Liver (tissue), 3 donors: Measurements from ENCODE around the gene USP6NL.

Experiments
- FOXA1 ChIP-seq: IDR thresholded peaks from 2 replicates; pipeline ENCODE4 v1.6.1; 2016; ENCODE audit warnings: antibody characterized with exemption
- GABPA ChIP-seq, 2 donors: IDR thresholded peaks in 1 of 2; conservative IDR thresholded peaks in 1 of 2; 2 replicates each; pipeline ENCODE4 v1.6.1; 2016; ENCODE audit warnings: antibody characterized with exemption in 2 of 2, mild to moderate bottlenecking in 1 of 2, moderate library complexity in 1 of 2
- JUND ChIP-seq, 2 donors: IDR thresholded peaks; 2 replicates each; pipeline ENCODE4 v1.6.1; 2016; ENCODE audit warnings: antibody characterized with exemption in 2 of 2
- RXRA ChIP-seq, 2 donors: IDR thresholded peaks; 2 replicates each; pipeline ENCODE4 v1.6.1; 2017 to 2018; ENCODE audit warnings: antibody characterized with exemption in 2 of 2, mild to moderate bottlenecking in 1 of 2
- SP1 ChIP-seq: IDR thresholded peaks from 2 replicates; pipeline ENCODE4 v1.6.1; 2018; ENCODE audit warnings: antibody characterized with exemption, mild to moderate bottlenecking
- TAF1 ChIP-seq: conservative IDR thresholded peaks from 2 replicates; pipeline ENCODE4 v1.6.1; 2016; ENCODE audit warnings: antibody characterized with exemption, mild to moderate bottlenecking
- YY1 ChIP-seq: IDR thresholded peaks from 2 replicates; pipeline ENCODE4 v1.6.1; 2016; ENCODE audit warnings: antibody characterized with exemption, mild to moderate bottlenecking
- TF ChIP-seq, protein P1 (sequence below): fragments of 150-350 bp; IDR thresholded peaks from 2 replicates; pipeline ENCODE4 v1.5.1; 2017; ENCODE audit warnings: improper control_type of control experiment, low read depth, low read length; ENCODE audit not compliant: missing input control
- TF ChIP-seq, protein P2 (sequence below): IDR thresholded peaks from 2 replicates; pipeline ENCODE4 v1.6.1; 2016; ENCODE audit warnings: antibody characterized with exemption
- TF ChIP-seq, protein P3 (sequence below): IDR thresholded peaks from 2 replicates; pipeline ENCODE4 v1.6.1; 2016; ENCODE audit warnings: antibody characterized with exemption, mild to moderate bottlenecking
- TF ChIP-seq, protein P4 (sequence below): IDR thresholded peaks from 2 replicates; pipeline ENCODE4 v1.6.1; 2016; ENCODE audit warnings: antibody characterized with exemption
- TF ChIP-seq, protein P5 (sequence below): IDR thresholded peaks from 2 replicates; pipeline ENCODE4 v1.6.1; 2016; ENCODE audit warnings: antibody characterized with exemption
- donor health status: healthy.
- donor health status: healthy.

DNA sequence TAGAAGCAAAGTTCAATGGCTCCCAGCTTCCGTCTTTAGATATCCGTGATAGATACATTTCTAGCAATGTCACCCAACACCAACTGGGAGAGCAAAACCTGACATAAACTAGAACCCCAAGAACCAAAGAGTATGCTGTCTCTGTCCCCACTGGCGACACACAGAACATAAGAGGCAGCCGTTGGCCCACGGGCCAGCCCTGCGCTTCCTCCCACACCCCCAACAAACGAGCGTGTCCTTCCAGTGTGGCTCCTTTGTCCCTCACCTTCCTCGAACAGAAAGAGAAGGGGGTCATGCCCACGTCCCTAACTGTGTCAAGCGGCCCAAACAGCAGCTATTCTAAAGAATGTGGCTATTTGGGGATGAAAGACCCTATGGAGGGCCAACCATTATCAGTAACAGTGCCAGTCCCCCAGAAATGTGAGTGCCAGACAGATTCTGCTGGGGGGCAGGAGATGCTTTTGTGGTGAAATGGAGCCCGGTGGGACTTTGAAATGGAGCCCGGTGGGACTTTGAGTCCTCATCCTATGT, 171.9 kb downstream of the USP6NL start:
- TF ChIP-seq TAF1, result no peak
- TF ChIP-seq, protein P1, sequence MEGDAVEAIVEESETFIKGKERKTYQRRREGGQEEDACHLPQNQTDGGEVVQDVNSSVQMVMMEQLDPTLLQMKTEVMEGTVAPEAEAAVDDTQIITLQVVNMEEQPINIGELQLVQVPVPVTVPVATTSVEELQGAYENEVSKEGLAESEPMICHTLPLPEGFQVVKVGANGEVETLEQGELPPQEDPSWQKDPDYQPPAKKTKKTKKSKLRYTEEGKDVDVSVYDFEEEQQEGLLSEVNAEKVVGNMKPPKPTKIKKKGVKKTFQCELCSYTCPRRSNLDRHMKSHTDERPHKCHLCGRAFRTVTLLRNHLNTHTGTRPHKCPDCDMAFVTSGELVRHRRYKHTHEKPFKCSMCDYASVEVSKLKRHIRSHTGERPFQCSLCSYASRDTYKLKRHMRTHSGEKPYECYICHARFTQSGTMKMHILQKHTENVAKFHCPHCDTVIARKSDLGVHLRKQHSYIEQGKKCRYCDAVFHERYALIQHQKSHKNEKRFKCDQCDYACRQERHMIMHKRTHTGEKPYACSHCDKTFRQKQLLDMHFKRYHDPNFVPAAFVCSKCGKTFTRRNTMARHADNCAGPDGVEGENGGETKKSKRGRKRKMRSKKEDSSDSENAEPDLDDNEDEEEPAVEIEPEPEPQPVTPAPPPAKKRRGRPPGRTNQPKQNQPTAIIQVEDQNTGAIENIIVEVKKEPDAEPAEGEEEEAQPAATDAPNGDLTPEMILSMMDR, result no peak
- TF ChIP-seq YY1, result no peak
- no peak for TF ChIP-seq JUND (IDR thresholded peaks at IDR 0.05)
- TF ChIP-seq, protein P2, sequence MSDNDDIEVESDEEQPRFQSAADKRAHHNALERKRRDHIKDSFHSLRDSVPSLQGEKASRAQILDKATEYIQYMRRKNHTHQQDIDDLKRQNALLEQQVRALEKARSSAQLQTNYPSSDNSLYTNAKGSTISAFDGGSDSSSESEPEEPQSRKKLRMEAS, result no peak
- TF ChIP-seq GABPA (IDR thresholded peaks at IDR 0.05 in 1 of 2, conservative IDR thresholded peaks at IDR 0.05 in 1 of 2), result no peak
- TF ChIP-seq FOXA1, result no peak
- TF ChIP-seq, protein P3, sequence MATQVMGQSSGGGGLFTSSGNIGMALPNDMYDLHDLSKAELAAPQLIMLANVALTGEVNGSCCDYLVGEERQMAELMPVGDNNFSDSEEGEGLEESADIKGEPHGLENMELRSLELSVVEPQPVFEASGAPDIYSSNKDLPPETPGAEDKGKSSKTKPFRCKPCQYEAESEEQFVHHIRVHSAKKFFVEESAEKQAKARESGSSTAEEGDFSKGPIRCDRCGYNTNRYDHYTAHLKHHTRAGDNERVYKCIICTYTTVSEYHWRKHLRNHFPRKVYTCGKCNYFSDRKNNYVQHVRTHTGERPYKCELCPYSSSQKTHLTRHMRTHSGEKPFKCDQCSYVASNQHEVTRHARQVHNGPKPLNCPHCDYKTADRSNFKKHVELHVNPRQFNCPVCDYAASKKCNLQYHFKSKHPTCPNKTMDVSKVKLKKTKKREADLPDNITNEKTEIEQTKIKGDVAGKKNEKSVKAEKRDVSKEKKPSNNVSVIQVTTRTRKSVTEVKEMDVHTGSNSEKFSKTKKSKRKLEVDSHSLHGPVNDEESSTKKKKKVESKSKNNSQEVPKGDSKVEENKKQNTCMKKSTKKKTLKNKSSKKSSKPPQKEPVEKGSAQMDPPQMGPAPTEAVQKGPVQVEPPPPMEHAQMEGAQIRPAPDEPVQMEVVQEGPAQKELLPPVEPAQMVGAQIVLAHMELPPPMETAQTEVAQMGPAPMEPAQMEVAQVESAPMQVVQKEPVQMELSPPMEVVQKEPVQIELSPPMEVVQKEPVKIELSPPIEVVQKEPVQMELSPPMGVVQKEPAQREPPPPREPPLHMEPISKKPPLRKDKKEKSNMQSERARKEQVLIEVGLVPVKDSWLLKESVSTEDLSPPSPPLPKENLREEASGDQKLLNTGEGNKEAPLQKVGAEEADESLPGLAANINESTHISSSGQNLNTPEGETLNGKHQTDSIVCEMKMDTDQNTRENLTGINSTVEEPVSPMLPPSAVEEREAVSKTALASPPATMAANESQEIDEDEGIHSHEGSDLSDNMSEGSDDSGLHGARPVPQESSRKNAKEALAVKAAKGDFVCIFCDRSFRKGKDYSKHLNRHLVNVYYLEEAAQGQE, result no peak
- TF ChIP-seq, protein P4, sequence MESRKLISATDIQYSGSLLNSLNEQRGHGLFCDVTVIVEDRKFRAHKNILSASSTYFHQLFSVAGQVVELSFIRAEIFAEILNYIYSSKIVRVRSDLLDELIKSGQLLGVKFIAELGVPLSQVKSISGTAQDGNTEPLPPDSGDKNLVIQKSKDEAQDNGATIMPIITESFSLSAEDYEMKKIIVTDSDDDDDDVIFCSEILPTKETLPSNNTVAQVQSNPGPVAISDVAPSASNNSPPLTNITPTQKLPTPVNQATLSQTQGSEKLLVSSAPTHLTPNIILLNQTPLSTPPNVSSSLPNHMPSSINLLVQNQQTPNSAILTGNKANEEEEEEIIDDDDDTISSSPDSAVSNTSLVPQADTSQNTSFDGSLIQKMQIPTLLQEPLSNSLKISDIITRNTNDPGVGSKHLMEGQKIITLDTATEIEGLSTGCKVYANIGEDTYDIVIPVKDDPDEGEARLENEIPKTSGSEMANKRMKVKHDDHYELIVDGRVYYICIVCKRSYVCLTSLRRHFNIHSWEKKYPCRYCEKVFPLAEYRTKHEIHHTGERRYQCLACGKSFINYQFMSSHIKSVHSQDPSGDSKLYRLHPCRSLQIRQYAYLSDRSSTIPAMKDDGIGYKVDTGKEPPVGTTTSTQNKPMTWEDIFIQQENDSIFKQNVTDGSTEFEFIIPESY, result no peak
- no peak for TF ChIP-seq SP1
- TF ChIP-seq RXRA (IDR thresholded peaks at IDR 0.05), result no peak
- TF ChIP-seq, protein P5, sequence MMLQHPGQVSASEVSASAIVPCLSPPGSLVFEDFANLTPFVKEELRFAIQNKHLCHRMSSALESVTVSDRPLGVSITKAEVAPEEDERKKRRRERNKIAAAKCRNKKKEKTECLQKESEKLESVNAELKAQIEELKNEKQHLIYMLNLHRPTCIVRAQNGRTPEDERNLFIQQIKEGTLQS, result no peak
